HUES48 (cell line): ENCODE results near the gene IRAK1.
A peak's percentile ranks its signal among the peaks of the same experiment; 100 is the strongest.
"Not testable (repeated sequence)": the region's sequence is repeated elsewhere in the genome, so short reads cannot be mapped to it uniquely, and the experiment has no call there.

ENCODE experiments used
- H3K27ac ChIP-seq: one replicate; pipeline ENCODE4 v1.7.0; 2013; ENCODE audit warnings: low read depth, low read length, inconsistent platforms
- H3K27me3 ChIP-seq: 2 replicates; pipeline ENCODE4 v1.6.1; 2013; ENCODE audit warnings: mild to moderate bottlenecking, low read length; ENCODE audit not compliant: control insufficient read depth, insufficient read depth
- H3K36me3 ChIP-seq: 2 replicates; pipeline ENCODE4 v1.6.1; 2013; ENCODE audit warnings: low read length; ENCODE audit not compliant: control insufficient read depth, insufficient read depth
- H3K4me1 ChIP-seq: 2 replicates; pipeline ENCODE4 v1.6.1; 2013; ENCODE audit warnings: mild to moderate bottlenecking, low read length; ENCODE audit not compliant: control insufficient read depth, insufficient read depth
- H3K4me3 ChIP-seq: 2 replicates; pipeline ENCODE4 v1.5.1; 2013; ENCODE audit warnings: mild to moderate bottlenecking, low read depth, low read length
- H3K9ac ChIP-seq: 2 replicates; pipeline ENCODE4 v1.6.1; 2013; ENCODE audit warnings: mild to moderate bottlenecking, low read depth, low read length, moderate library complexity
- H3K9me3 ChIP-seq: 2 replicates; pipeline ENCODE4 v1.6.1; 2013; ENCODE audit warnings: low read length; ENCODE audit not compliant: control insufficient read depth, insufficient read depth

IRAK1 gene

GRCh38 chrX:154011376-154012335, 8.0 kb downstream of the IRAK1 start:
- Histone ChIP-seq H3K9ac (no peak overlapping the region), H3K4me1 (no peaks in the 10 kb centered on the region), H3K27me3 (no peaks in the 10 kb centered on the region), H3K9me3 (peaks cover 14% of the 10 kb centered on the region; the same call in 1 of the 2 replicates), H3K4me3 (no peak overlapping the region), H3K36me3 (peaks cover 21% of the 10 kb centered on the region), H3K27ac (no peak overlapping the region)

- no peak overlapping the region for H3K27ac ChIP-seq
- H3K36me3 ChIP-seq: peaks cover 18% of the 10 kb centered on the region
- no peaks in the 10 kb centered on the region for H3K4me1 ChIP-seq
- H3K27me3 ChIP-seq: no peaks in the 10 kb centered on the region
- no peak overlapping the region for H3K4me3 ChIP-seq
- no peak overlapping the region for H3K9ac ChIP-seq
- peaks cover 19% of the 10 kb centered on the region; the same call in 1 of the 2 replicates for H3K9me3 ChIP-seq
Measured at GRCh38 chrX:154010330-154011087, 9.2 kb downstream of the IRAK1 start.

GRCh38 chrX:154008521-154008920, 11.2 kb downstream of the IRAK1 start:
- no peak overlapping the region for H3K4me3 ChIP-seq
- no peak overlapping the region for H3K9ac ChIP-seq

GRCh38 chrX:154006947-154007346, 12.8 kb downstream of the IRAK1 start:
- Histone ChIP-seq H3K27ac (no peak overlapping the region), H3K4me3 (no peak overlapping the region), H3K4me1 (no peaks in the 10 kb centered on the region), H3K9ac (no peak overlapping the region), H3K9me3 (peaks cover 26% of the 10 kb centered on the region; the same call in 1 of the 2 replicates), H3K27me3 (no peaks in the 10 kb centered on the region), H3K36me3 (peaks cover 6% of the 10 kb centered on the region)

More at GRCh38 chrX:154008521-154008920, 11.2 kb downstream of the IRAK1 start:
- H3K4me1 ChIP-seq: no peaks in the 10 kb centered on the region
- H3K36me3 ChIP-seq: peaks cover 18% of the 10 kb centered on the region
- peaks cover 21% of the 10 kb centered on the region; the same call in 1 of the 2 replicates for H3K9me3 ChIP-seq
- H3K27me3 ChIP-seq: no peaks in the 10 kb centered on the region
- H3K27ac ChIP-seq: no peak overlapping the region

DNA sequence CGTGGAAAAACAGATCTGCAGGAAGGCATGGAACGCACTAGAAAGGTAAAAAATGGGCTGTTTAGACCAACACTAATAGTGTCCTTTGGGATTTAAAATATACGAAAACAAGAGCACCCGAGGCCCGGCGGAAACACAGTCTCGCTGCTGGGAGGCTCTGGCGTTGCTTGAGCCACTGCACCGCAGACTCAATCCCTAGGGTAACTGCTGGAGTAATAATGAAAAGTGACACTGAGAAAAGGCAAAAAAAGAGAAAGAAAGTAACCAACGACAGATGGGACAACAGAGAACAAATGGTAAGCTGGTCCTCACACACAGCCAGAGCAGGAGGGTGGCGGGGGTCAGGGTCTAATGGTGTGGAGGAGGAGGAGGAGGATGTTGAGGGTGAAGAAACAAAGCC, 15.4 kb downstream of the IRAK1 start:
- Histone ChIP-seq H3K9ac (no peak overlapping the region), H3K4me1 (no peaks in the 10 kb centered on the region), H3K27me3 (no peaks in the 10 kb centered on the region), H3K36me3 (no peaks in the 10 kb centered on the region), H3K27ac (no peak overlapping the region), H3K4me3 (no peak overlapping the region), H3K9me3 (peaks cover 36% of the 10 kb centered on the region)

GRCh38 chrX:154002215-154002719, 17.4 kb downstream of the IRAK1 start:
- Histone ChIP-seq H3K9ac (no peak overlapping the region; the same call in 1 of the 2 replicates), H3K4me1 (no peaks in the 10 kb centered on the region), H3K4me3 (no peak overlapping the region), H3K27ac (peak overlapping the region; percentile 50), H3K27me3 (no peaks in the 10 kb centered on the region), H3K9me3 (peaks cover 39% of the 10 kb centered on the region), H3K36me3 (no peaks in the 10 kb centered on the region)

DNA sequence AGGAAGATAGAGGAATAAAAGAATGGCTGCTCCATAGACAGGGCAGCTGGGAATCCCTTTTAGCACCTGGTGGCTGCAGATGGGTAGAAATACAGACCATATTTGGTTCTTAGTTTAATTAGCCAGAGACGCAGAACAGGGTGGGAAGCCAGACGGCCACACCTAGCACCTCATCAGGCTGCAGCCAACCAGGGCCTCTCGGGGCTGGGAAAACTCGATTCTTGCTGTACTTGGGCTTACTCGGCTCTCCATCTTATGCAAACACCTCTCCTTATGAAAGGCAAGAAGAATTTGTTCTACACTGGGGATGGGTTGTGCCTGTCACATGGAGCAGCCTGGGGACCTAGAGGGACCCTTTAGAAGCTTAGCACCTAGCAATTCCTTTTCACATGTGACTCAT, 19.7 kb downstream of the IRAK1 start:
- Histone ChIP-seq H3K27ac (no peak overlapping the region), H3K4me1 (no peaks in the 10 kb centered on the region), H3K9me3 (peaks cover 39% of the 10 kb centered on the region), H3K36me3 (no peaks in the 10 kb centered on the region), H3K4me3 (no peak overlapping the region), H3K9ac (no peak overlapping the region), H3K27me3 (no peaks in the 10 kb centered on the region)

DNA sequence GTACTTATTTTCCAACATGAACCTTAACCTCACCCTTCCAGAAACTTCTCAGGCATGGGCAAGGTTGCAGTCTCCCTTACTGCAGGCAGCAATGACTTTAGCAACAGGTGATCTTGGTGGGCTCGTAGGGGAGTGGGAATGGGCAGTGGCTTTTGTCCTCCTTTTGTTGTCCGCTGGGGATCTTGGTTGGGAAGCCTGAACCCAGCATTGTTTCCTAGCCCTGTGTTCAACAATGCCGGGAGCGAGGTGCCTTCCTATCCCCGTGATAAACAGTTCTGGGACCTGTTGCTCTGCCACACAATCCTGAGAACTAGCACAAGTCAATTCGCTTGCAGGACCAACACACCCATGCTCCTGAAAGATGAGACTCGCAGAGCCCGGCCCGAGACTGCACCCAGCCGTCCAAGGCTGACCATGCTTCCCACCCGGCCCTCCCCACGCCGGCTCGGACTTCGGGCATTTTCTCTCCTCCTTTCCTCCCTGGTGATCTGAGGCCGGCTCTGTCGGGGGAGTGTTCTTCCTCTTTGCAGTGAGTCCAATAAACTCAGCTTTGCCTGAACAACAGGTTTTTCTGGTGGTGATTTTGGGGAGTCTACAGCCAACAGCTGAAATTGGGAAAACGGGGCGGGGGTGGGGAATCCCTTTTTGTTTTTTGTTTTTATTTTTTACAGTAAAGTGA, 20.2 kb downstream of the IRAK1 start:
- no peak overlapping the region for H3K9ac ChIP-seq
- no peaks in the 10 kb centered on the region for H3K4me1 ChIP-seq
- no peaks in the 10 kb centered on the region for H3K36me3 ChIP-seq
- H3K27me3 ChIP-seq: no peaks in the 10 kb centered on the region
- H3K9me3 ChIP-seq: peaks cover 41% of the 10 kb centered on the region
- H3K4me3 ChIP-seq: no peak overlapping the region
- peak overlapping the region; percentile 12 for H3K27ac ChIP-seq

DNA sequence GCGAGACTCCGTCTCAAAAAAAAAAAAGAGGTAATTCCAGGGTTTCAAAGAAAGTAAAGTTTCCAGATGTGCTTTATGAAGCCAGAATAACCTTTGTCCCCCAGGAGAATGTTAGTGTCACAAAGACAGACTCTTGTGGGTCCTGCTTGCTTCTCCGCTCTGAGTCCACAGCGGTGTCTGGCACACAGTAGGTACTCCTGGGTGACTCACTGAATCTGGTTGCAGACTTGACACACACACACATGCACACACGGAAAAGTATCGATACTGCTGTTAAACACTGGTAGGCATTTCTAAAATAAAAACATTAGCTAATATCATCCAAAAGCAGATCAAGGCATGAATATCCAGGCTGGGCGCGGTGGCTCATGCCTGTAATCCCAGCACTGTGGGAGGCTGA, 24.2 kb downstream of the IRAK1 start:
- H3K36me3 ChIP-seq: no peaks in the 10 kb centered on the region
- no peaks in the 10 kb centered on the region for H3K4me1 ChIP-seq
- no peak overlapping the region for H3K9ac ChIP-seq
- H3K27ac ChIP-seq: no peak overlapping the region
- H3K27me3 ChIP-seq: no peaks in the 10 kb centered on the region
- H3K4me3 ChIP-seq: no peak overlapping the region
- peaks cover 16% of the 10 kb centered on the region for H3K9me3 ChIP-seq

GRCh38 chrX:153994398-153994797, 25.3 kb downstream of the IRAK1 start:
- not testable (repeated sequence) for H3K27me3 ChIP-seq, H3K36me3 ChIP-seq, H3K4me1 ChIP-seq, H3K4me3 ChIP-seq, H3K27ac ChIP-seq, H3K9ac ChIP-seq
- H3K9me3 ChIP-seq: peaks cover 22% of the 10 kb centered on the region
